ENCODE data around the gene PPP4R1.

DNA sequence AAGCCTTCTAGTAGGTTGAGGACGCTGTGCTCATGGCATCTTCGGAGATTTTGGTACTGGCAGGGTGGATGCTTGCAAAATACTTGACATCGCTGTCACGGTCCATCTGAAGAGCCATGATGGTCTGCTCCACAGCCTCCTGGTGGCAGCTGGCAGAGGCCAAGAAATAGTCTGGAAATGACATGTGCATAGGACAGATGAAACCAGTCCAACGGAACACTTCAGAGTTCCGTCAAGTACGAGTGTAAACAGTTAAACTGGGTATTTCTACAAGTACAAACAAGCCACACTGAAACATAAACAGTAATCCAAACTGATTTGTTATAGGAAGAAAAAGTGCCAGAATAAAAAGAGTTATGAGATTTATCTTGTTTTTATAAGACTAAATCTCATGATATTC lies 66.6 kb downstream of the PPP4R1 start:
- TF ChIP-seq CTCF (IDR thresholded peaks at IDR 0.05), result no peak
- no peak for TF ChIP-seq POLR2A (IDR thresholded peaks at IDR 0.05)

All from esophagus squamous epithelium (tissue), 4 donors.